Suprapubic skin (tissue), 4 donors: Measurements from ENCODE around the gene SERPINA9.

Source experiments
- POLR2A ChIP-seq, 2 donors: fragments of 450-650 bp; IDR thresholded peaks; one replicate each; pipeline ENCODE4 v1.6.1; 2017; ENCODE audit warnings: antibody characterized with exemption in 2 of 2, mild to moderate bottlenecking in 2 of 2, moderate library complexity in 2 of 2
- POLR2AphosphoS5 ChIP-seq, 3 donors: sonication (generic); formaldehyde crosslinking; IDR thresholded peaks; one replicate each; pipeline ENCODE4 v1.6.1; 2017; ENCODE audit warnings: antibody characterized with exemption in 3 of 3
- TF ChIP-seq, protein P1 (sequence below), 2 donors: fragments of 200-600 bp in 1 of 2; fragments of 450-650 bp in 1 of 2; sonication (generic) in 1 of 2; IDR thresholded peaks; one replicate each; pipeline ENCODE4 v1.5.1; 2016 to 2019; ENCODE audit warnings: antibody characterized with exemption in 2 of 2, mild to moderate bottlenecking in 1 of 2, moderate library complexity in 1 of 2

DNA sequence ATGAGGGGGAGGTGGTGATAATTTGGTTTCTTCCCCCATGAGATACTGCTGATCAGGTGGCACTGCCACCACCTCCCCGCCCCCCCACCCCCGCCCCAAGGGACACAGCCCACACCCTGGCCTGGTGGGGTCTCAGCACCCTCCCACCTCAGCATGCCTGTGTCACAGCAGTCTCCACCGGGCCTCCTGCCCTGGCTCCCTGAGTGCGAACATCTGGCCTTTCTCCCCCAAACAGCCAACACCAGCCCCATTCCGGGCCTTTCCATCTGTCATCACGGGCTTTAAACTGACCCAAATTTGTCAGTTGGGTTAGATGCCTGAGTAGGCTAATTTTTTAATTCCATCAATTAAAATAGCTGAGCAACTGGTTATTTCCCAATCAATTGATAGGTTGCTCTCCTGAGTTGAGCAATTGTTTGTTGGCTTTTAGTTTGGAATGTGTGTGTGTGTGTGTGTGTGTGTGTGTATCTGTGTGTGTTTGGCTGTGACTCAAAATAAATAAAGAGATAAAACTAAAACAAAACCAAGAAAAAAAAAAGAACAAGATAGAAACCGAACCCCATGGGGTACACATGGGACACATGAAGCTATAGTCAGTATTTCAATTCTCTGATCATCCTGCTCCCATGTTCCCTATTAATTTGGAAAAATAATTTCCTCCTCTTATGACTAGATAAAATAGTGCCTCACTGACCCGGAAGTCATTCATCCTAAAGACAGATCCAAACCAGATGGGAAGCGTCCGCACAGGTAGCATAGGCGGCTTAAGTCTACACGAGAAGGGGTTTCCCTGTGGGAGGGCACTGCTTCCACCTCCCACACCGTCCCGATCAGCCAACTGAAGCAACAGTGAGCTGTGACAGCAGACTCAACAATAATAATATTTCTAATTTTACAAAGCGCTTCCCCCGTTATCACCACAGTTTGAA, 25.9 kb upstream of the SERPINA9 start:
- TF ChIP-seq POLR2A (IDR thresholded peaks at IDR 0.05) (no peak), POLR2AphosphoS5 (IDR thresholded peaks at IDR 0.05) (peak in 1 of 3 donors; percentile 30)
- TF ChIP-seq, protein P1, sequence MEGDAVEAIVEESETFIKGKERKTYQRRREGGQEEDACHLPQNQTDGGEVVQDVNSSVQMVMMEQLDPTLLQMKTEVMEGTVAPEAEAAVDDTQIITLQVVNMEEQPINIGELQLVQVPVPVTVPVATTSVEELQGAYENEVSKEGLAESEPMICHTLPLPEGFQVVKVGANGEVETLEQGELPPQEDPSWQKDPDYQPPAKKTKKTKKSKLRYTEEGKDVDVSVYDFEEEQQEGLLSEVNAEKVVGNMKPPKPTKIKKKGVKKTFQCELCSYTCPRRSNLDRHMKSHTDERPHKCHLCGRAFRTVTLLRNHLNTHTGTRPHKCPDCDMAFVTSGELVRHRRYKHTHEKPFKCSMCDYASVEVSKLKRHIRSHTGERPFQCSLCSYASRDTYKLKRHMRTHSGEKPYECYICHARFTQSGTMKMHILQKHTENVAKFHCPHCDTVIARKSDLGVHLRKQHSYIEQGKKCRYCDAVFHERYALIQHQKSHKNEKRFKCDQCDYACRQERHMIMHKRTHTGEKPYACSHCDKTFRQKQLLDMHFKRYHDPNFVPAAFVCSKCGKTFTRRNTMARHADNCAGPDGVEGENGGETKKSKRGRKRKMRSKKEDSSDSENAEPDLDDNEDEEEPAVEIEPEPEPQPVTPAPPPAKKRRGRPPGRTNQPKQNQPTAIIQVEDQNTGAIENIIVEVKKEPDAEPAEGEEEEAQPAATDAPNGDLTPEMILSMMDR (IDR thresholded peaks at IDR 0.05) = no peak
